Stimulated activated CD4-positive, alpha-beta T cell treated with anti-CD3 and anti-CD28 coated beads, Interleukin-2, amount 100 ng/mL, for 24 hours (primary cell): ENCODE data around the gene DEPDC5.
"Not testable (repeated sequence)": the region's sequence is repeated elsewhere in the genome, so short reads cannot be mapped to it uniquely, and the experiment has no call there.

ENCODE experiments used
- DNase-seq, 2 donors: peaks; one replicate each; pipeline ENCODE4 v3.0.0-alpha.2; 2020

The DEPDC5 gene

DNA sequence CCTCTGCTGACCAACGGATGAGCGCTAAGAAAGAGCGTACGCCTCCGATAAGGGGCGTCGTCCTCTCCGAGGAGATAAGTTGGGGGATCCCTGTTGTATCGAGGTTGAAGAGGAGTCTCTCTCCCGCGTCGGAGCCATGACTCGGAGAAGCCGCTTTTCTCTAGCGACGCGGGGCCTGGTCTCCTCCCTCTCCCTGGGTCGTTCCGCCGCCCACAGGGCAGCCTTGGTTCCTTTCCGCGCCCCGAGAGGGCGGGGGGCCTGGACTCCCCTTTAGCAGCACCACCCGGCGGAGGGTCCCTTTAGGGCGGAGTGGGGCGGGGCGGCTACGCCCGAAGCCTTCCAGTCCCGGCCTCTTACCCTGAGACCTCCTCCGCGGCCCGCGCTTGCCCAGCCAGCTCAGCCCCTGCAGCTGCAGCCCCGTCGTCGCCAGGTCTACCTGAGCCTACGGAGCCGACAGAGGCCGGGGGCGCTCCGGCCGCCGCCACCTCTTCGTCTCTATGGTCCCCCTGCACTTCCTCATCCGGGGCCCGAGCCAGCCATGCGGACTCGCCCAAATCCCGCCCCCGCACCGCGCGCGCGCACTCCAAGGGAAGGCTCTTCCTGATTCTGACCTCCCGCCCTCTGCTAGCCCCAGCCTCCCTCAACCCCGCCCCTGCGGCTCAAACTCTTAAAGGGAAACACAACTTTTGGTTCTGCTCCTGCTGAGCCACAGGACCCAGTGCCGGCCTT is 4.0 kb upstream of the DEPDC5 start, which contains the start of gene PRR14L:
Gene PRR14L (minus strand): TSS at position 497 of the 729 bp plus-strand sequence. CDS start 11,272 bp downstream, outside the sequence.
- DNase-seq = peak; percentile 100

DNA sequence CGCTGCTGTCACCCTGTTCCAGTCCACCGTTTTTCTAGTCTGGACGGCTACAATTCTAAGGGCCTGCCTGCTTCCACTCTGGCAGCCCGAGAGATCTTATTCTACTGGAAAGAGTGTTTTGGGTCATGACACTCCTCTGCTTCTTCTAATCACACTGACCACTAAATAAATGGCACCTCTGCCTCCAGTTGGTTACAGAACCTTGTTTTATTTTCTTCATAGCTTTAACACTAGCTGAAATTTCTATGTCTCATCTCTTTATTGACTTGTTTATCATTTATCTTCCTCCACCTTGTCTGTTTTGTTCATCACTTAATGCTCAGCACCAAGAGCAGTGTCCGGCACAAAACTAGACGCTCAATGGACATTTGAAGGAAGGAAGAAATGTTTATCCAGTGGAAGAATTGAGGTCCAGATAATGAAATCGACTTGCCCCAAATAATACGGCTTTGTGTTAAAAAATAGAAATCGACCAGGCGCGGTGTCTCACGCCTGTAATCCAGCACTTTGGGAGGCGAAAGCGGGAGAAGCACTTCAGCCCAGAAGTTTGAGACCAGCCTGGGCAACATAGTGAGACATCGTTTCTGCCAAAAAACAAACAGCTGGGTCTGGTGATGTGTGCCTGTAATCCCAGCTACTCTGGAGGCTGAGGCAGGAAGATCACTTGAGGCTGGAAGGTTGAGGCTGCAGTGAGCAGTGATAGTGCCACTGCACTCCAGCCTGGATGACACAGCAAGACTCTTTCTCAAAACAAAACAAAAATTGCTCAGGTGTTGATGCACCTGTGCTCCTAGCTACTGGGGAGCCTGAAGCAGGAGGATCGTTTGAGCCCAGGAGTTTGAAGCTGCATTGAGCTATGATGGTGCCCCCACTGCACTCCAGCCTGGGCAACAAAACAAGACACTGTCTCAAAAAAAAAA is 3.2 kb upstream of the DEPDC5 start:
- no peak for DNase-seq

DNA sequence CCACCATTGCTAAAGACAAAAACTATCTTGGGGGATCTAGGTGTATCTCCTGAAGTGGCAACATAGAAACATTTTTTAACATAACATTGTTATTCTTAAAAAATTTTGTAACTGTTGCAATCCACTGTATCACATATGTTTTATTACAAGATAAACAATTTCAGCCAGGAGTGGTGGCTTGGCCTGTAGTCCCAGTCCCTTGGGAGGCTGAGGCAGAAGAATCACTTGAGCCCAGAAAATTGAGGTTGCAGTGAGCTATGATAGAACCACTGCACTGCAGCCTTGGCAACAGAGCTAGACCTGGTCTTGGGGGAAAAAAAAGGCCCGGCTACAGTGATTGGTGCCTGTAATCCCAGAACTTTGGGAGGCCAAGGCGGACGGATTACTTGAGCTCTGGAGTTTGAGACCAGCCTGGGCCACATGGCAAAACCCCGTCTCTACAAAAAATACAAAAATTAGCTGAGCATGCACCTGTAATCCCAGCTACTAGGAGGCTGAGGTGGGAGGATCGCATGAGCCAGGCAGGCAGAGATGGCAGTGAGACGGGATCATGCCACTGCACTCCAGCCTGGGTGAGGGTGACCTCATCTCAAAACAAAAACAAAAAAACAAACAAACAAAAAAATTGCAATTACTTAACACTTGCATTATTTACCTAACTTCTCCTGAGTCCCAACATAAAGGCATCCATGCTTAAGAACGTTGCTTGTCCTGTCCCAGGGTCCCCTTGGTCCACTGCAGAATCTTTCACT is 1.5 kb upstream of the DEPDC5 start:
- no peak for DNase-seq

DNA sequence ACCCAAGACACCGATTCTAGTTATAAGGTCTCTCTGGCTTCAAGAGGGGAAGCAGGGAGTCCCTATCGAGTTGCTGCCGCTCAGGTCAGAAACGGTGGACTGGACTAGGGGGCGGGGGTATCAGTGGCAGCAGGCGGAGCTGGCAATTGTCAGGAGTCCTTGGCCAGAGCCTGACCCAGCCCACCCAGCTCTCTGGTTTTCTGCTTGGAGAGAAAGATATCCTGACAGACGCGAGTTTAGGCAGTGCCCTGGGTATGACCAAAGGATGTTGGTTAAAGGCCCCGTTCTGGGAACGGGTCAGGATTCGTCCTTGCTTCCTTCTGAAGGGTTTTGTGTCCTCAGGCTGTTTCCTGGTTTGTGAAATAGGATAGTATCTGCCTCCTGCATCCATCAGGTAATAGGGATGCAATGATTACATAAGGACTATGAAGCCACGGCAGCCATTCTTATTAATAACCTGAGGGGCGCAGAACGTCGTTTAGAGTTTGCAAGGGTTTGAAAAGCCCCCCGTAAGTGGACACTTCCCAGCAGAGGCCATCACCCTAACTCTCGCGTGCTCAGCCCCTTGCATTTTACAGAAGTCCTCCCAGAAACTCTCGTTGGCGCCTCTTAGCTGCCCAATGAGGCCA is 700 bp upstream of the DEPDC5 start:
- peak in 1 of 2 donors; percentile 7 for DNase-seq

DNA sequence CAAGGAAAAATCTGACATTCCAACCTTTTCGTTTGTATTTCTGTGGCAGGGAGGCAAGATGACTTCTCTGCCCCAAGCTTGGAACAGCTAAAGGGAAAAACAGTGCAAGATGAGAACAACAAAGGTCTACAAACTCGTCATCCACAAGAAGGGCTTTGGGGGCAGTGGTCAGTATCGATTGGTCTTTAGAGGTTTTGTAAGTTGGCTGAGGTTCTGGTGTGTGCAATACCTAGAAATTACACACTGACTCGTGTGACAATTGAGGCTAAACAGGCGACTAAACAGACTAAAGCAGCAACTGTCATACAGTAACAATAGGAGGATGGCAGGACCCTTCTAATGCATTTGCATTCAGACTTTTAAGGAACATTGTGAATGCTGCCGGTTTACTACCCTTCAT is 994 bp downstream of the DEPDC5 start:
- DNase-seq = no peak

GRCh38 chr22:31757265-31757664 is 3.4 kb downstream of the DEPDC5 start:
- DNase-seq = no peak

GRCh38 chr22:31758860-31759259 is 5.0 kb downstream of the DEPDC5 start:
- DNase-seq = not testable (repeated sequence)

DNA sequence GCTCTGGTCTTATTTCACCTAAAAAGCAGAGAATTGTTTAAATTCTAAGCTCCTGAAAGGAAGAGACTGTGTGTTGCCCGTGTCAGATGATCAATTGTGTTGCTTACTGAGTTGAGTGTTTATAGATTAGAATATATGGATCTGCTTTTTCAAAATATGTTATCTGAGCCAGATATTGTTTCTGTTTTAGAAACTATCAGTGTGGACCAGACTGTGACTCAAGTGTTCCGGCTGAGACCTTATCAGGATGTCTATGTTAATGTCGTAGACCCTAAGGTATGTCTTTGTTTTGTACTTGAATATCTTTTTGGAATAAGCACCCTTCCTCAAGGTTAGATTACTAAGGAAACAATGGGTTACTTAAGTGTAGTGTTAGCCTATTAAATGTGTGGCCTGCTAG is 11.0 kb downstream of the DEPDC5 start:
- DNase-seq = no peak

DNA sequence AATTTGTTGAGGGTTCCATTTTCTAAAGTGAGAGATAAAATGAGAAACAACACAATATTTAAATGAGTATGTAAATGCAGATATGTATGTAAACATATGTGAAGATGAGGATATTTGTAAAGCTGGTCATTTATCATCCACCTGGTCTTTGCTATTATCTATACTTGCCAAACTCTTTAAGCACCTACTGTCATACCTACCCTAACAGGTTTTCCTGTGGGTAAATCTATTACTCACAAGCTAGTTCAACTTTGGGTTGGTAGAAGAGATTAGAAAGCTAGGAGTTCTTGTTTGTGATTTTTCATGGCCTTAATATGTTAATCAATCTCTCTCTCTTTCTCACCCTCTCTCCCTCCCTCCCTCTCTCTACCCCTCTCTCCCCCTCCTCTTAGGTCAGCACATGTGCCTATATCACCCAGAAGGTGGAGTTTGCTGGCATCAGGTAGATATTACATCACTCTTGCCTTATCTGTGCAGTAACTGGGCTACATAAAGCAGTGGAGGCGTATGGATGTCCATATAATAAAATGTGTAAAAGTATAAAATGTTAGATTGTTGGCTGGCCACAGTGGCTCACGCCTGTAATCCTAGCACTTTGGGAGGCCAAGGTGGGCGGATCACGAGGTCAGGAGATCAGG is 14.7 kb downstream of the DEPDC5 start:
- no peak for DNase-seq

GRCh38 chr22:31773416-31773815 is 19.6 kb downstream of the DEPDC5 start:
- no peak for DNase-seq

GRCh38 chr22:31776231-31776630 is 22.4 kb downstream of the DEPDC5 start:
- no peak for DNase-seq

DNA sequence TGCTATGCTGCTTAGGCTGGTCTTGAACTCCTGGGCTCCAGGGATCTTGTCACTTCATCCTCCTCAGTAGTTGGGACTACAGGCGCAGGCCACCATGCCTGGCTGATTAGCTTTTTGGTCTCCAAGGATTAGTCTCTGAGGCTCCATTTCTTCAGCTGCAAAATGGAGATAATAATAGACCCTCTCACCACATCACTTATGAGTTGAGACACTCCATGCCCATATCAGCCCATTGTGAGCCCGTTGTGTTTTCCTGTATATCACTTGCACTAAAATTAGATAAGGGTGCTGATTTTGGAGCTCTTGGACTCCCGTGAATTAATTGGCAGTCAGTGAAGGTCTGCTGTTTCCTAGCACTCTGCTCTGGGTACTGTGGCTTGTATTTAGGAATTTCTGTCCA is 36.0 kb downstream of the DEPDC5 start:
- no peak for DNase-seq

GRCh38 chr22:31790240-31790639 is 36.4 kb downstream of the DEPDC5 start:
- no peak for DNase-seq

DNA sequence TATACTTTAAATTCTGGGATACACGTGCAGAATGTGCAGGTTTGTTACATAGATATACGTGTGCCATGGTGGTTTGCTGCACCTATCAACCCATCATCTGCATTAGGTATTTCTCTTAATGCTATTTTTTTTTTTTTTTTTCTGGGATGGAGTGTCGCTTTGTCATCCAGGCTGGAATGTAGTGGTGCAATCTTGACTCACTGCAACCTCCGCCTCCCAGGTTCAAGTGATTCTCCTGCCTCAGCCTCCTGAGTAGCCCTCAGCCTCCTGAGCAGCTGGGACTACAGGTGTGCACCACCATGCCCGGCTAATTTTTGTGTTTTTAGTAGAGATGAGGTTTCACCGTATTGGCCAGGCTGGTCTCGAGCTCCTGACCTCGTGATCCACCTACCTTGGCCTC is 45.5 kb downstream of the DEPDC5 start:
- not testable (repeated sequence) for DNase-seq

GRCh38 chr22:31800065-31800464 is 46.2 kb downstream of the DEPDC5 start:
- no peak for DNase-seq

- DNase-seq = not testable (repeated sequence)
Measured at GRCh38 chr22:31800861-31801260, 47.0 kb downstream of the DEPDC5 start.

DNA sequence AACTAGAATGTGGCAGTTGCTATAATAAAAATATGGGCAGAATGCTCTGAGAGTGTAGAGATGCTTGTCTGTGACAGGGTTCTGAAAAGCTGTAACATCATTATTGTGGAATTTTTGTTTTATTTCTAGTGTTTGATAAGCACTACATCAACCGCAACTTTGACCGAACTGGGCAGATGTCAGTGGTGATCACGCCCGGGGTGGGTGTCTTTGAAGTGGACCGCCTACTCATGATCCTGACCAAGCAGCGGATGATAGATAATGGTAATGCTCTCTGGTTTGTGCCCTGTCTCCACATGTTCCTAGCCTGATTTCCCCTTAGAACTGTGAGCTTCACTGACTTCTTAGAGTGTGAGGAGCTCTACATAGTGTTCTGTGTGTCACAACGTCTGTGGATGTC is 48.8 kb downstream of the DEPDC5 start:
- no peak for DNase-seq

- no peak for DNase-seq
Measured at GRCh38 chr22:31806751-31807150, 52.9 kb downstream of the DEPDC5 start.

DNA sequence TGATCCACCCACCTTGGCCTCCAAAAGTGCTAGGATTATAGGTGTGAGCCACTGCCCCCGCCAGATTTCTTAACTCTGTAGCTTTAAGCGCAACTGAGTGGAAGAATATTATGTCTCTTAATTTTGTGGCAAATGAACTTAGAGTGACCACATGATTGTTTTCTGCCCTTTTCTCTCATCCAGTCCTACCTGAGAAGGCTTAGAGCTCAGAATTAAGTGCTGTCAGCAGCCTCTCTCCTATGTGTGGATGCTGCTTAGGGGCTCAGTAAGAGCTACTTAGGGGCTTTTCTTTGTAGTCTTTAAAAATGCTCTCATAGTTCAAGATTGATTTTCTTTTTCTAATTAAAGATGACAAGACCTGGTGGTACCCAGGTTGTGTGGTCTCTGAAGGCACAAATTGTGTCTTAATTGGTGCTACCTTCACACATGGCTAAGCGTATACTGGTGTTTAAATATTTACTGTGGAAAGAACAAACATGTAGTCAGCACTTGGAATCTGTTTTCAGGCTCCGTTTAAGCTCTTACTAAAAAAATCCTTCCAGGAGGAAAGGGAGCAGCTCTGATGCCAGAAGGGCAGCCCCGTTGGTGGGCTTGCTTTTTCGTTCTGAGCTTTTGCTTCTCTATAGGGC is 59.3 kb downstream of the DEPDC5 start:
- DNase-seq = no peak

DNA sequence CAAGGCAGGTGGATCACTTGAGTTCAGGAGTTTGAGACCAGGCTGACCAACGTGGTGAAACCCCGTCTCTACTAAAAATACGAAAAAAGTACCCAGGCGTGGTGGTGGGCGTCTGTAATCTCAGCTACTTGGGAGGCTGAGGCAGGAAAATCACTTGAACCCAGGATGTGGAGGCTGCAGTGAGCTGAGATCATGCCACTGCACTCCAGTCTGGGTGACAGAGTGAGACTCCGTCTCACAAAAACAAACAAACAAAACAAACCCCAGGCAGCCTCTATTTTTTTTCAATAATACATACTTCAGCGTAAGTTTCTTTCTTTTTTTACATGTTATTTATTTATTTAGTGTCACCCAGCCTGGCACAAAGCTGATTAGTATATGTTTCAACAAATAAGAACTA is 60.1 kb downstream of the DEPDC5 start:
- not testable (repeated sequence) for DNase-seq

DNA sequence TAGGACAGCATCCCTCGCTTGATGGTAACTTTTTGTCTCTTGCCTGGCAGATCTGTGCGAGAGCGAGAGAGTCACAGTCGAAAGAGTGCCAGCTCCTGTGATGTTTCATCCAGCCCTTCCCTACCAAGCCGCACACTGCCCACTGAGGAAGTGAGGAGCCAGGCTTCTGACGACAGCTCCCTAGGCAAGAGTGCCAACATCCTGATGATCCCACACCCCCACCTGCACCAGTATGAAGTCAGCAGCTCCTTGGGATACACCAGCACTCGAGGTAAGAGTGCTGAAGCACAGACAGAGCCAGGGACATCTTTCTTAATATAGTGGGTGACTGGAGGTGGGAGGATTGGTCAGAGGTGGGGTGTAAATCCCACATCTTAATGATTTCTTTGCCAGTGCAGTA is 61.1 kb downstream of the DEPDC5 start:
- DNase-seq = no peak

DNA sequence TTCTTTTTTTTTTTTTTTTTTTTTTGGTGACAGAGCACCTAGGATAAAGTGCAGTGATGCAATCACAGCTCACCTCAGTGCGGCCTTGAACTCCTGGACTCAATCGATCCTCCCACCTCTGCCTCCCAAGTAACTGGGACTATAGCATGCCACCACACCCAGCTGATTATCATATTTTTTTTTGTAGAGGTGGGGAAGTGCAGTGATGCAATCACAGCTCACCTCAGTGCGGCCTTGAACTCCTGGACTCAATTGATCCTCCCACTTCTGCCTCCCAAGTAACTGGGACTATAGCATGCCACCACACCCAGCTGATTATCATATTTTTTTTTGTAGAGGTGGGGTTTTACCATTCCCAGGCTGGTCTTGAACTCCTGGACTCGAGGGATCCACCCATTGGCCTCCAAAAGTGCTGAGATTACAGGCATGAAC is 61.6 kb downstream of the DEPDC5 start:
- not testable (repeated sequence) for DNase-seq
